GM18508 (cell line): ENCODE results near the gene WNT3A.
A peak's percentile ranks its signal among the peaks of the same experiment; 100 is the strongest.

ENCODE experiments used
- ATAC-seq: cut with Tn5 transposase; IDR thresholded peaks from one replicate; pipeline ENCODE4 v1.9.1; 2021; ENCODE audit warnings: moderate number of reproducible peaks; ENCODE audit not compliant: insufficient read depth, unreplicated experiment

The WNT3A gene

DNA sequence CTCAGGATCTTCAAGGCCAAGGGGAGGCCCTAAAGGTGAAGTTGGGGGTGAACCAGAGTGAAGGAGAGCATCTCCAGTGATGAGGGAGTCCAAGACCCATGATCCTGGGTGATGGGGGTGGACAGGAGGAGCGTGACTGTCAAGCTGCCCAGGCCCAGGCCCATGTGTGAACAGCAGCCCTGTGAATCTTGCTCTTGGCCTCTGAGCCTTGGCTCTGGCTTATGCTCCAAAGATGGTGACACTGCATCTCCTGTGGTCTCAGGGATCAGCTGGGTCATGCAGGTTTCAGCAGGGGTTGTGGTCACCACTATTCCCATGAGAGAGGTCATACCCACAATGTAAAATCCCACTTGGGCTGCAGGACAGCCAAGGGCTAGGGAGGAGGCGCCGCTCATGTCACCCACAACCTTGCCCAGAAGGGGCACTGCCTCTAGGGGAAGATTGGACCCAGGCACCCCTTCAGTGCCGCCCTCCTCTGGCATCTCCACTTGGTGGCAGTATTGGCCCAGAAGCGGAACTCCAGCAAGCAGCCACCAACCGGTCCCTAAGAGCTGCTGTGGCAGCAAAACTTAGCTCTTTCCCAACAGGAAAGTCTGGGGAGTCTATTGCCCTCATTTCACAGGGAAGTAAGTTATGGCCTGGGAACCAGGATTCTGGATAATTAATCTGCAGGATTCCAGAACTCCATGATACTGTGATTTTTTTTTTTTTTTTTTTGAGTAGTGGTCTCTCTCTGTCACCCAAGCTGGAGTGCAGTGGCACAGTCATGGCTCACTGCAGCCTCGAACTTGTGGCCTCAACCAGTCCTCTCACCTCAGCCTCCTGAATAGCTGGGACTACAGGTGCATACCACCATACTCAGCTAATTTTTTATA is 7.5 kb upstream of the WNT3A start:
- ATAC-seq, result peak; percentile 58

DNA sequence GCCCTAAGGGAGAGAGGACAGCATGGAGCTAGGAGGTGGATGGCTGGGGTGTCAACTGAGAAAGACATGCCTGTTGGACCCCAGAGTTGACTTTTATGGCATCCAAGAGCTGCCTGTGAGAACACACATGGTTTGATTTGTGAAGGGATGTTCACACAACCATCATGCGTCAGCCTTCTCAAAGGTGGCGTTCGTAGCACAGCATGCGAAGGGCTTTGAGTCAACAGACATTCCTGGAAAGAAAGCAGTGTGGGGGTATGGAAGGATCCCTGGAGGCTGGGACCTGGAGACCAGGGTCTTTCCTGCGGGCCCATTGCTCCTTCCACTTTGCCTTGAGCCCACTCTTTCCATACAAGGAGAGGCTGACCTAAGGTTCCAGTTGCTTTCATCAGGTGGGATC is 6.4 kb upstream of the WNT3A start:
- no peak for ATAC-seq

DNA sequence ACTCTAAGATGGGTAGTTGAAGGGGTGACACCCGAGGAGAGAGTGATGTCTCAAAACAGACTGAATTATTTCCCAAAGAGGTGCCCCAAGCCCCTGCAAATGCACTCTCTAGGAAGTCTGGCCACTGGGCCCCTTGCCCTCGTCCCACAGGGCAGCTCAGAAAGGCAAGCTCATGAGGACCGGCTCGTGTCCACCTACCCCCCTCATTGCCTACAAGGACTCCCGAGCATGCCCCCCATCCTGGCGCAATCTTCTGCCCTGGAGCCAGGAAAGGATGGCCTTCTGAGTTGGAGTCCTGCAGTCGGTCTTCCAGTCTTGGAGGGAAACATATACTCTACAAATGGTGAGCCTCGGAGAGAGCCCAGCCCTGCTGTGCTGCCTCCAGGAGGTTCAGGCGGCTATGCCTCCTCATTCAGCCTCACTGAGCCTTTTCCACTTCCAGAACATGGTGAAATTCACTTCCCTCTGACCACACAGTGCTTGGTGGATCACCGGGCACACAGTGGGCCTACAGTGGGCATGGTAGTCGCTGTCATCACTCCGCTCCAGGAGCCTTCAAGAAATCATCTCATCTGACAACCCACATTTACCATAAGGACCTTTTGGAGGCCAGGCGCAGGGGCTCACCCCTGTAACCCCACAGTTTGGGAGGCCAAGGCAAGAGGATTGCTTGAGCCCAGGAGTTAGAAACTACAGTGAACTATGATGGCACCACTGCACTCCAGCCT is 5.8 kb upstream of the WNT3A start:
- ATAC-seq, result no peak

DNA sequence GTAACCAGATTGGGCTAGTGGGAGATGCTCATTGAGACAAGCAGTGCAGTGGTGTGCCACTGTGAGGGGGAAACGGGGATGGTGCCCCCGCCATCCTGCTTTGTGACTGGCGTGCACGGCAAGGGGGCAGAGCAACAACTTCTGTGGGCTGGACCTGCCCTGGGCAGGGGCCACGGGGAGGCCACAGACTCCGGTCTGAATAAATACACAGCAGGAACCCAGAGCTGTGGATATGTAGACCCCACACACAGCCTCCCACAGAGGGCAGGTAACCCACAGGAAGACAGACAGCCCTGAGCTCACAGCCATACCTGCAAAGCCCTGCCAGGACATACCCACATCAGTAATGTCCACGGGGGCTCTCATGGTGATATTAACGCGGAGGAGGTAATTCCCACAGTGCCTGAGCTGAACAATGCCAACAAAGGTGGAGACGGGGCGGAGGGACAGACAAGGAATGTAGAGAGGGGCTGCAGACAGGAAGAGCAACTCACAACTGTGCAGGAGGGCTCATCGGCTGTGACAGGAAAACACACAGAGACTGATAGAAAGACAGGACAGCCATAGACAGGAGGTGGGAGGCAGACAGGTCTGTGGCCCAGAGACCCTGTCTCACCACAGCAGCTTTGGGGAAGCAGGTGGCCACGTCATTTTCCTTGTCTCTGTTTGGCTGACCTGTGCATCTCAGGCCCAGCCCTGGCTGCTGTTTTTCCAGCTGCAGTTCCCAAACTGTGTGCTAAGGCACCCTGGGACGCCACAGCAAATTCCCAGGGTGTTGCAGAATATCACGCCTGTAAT is 4.9 kb upstream of the WNT3A start:
- no peak for ATAC-seq

DNA sequence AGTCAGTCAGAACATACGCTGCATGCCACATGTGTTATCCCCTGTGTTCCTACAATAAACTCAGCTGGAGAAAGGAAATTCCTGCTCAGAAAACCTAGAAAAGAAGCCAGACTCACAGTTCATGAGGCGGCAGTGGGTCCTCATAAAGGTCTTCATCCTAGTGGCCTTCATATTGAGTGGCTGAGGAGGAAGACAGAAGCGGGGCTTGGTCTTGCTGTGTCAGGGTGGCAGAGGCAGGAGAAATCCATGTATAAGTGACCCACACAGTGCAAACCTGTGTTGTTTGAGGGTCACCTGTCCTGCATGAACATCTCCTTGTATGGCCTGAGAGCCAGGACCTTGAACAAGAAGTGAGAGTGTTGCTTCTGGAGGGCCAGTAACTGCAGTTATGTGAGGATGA is 4.0 kb upstream of the WNT3A start:
- no peak for ATAC-seq

DNA sequence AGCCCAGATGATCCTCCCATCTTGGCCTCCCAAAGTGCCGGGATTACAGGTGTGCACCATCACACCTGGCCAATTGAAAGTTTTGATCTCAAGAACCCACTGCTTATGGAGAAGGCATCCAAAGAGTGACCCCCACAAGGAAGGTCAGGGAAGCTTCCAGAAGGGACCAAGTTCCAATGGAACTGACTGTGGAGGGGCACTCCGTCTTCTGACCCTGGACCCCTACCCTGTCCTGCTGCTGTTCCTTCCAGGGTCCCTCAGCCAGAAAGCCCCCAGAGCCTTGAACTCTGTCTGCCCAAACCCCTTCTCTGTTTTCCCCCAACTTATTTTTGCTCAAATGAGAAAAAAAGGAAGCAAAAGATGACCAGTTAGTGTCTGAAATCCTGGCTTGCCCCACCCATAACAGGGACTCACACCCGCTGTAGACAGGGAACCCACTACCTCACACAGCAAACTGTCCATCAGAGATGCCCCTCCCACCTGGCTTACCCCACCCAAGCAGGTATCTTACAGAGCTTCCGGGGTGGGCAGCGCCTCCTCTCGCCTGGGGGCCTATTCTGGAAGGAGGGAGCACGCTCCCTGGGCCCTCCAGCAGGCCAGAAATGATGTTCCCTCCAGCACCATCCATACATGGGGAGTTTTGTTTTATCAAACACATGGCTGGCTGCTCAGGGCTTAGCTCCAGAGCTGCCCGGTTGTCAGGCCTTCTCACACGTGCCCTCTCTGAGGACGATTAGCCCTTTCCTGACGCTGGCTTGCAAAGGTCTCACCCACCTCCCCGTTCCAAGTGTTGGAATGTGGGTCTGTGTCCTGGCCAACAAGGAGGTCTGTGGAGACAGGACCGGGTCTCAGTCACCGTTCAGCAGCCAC is 3.1 kb upstream of the WNT3A start:
- no peak for ATAC-seq

DNA sequence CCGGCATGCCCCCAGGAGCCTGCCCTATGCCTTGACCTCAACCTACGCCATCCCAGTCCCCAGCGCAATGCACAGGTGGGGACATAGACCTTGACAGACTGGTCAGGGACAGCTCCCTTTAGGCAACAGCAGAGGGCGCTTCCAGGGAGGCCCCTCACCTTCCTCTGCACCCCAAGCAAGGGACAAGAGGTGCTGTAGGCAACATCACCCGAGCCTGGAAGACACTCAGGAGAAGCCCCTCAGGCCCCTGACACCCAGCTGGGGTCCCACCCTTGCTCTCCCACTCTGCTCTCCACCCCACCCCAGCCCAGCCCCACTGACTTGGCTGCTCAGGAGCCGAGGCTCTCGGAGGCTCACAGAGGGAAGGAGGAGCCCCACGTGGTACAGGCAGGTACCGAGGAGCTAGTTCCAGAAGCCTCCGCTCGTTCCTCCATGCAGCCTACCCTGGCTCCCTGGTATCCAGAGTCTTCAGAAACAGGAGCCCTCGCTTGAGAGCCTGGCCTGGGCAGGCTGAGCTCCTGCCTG is 2.4 kb upstream of the WNT3A start:
- no peak for ATAC-seq

DNA sequence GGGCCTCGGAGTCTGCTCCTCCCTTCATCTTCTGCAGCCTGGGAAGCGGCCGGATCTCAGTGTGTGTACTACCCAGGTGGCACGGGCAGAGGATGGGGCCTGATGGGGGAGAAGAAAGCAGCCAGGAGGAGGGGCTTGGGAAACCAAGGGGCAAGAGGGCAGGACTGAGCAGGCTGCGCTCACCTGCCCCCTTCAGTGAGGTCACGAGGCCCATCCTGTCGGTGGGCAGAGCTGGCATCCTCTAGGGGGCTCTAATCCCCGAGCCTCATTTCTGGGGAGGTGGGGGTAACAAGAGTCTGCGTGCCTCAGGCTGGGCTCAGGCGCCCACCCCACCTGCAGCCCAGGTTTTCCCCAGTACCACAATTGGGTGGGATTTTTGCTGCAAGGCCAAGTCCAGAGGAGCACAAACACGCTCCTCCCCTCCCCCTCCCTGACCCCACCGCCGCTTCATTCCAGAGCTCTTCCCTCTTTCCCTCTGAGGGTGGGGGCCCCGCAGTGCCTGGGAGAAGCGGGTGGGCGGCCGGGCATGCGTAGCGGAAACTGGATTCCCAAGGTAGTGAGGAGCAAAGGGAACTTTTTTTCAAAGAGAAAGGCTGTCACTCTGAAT is 1.8 kb upstream of the WNT3A start:
- no peak for ATAC-seq

DNA sequence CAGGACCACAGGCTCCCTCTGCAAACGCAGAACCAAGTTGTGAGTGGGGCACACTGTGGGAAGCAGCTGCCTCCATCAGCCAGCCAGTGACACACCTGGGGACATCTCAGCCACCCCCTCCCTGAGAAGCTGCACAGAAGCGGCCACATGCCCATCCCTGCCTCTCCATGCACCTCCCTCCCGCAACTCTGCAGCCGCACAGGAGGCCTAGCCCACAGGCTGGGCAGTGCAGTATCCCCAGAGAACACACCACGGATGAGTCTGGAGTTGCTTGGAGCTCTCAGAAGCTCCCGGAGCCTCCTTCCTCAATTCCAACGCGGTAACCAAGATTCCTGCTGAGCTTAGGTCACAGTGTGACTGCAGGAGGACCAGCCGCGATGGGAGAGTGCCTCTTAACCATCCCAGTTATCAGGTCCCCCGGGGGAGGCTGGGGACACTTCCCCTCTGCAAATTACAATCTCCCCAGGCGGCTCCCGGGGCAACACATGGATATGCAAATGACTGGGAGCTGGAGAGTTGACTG is 1.2 kb upstream of the WNT3A start:
- no peak for ATAC-seq

DNA sequence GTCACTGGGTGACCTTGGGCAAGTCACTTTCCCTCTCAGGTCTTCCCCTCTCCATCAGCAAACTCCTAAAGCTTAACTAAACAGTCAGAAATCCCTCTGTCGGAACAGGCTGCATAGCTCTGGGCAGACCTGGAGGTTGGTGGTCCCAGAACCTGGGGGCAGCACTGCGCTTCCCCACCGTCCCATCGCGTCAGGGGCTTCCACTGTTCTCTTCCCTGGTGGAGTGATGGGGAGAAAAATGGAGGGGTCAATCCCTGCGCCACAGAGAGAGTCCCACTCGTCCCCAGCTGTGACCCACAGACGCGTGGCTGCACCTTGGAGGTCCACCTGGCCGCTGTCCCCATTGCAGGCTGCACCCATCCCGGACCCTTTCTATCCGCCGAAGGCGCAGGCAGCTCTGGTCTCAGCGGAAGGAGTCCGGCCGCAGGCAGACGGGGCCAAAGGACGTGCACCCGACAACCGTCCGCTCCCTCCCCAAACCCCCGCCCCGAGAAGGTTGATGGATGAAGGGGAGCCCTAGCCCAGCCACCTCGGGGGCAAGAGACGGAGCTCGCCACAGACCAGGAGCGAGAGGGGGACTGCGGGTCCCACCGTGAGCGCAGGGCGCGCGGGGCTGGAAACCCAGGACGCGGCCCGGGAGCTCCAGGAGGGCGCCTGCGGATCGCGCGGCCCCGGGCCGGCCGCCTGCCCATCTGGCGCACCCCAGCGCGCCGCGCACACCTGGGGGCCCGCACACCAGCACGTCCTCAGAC is 588 bp upstream of the WNT3A start:
- ATAC-seq, result no peak

DNA sequence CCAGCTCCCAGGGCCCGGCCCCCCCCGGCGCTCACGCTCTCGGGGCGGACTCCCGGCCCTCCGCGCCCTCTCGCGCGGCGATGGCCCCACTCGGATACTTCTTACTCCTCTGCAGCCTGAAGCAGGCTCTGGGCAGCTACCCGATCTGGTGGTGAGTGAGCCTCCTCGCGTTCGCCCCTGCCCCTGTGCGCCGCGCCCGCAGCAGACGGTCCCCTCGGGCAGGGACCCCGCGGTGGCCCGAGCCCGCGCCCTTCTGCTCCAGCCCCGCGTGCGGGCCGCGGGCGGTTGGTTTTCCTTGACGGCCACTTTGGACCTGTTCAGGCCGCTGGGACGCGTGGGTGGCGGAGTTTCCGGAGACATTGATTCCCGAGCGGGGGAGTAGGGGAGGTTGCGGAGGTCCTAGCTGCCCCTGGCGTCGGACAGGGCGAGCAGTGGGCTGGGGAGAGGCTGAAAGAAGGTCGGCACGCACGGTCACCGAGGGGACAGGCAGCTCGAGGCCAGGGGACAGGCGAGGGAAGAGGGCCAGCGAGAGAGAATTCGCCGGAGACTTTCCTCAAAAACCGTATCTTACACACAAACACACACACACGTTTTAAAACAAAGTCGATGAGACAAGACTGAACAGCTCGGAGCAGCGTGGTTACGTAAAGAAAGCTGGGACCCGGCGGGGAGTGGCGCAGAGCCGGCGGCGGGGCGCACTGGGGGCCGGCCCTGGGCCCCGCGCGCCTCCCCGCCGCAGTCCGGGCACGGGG is 427 bp downstream of the WNT3A start:
- ATAC-seq, result no peak

DNA sequence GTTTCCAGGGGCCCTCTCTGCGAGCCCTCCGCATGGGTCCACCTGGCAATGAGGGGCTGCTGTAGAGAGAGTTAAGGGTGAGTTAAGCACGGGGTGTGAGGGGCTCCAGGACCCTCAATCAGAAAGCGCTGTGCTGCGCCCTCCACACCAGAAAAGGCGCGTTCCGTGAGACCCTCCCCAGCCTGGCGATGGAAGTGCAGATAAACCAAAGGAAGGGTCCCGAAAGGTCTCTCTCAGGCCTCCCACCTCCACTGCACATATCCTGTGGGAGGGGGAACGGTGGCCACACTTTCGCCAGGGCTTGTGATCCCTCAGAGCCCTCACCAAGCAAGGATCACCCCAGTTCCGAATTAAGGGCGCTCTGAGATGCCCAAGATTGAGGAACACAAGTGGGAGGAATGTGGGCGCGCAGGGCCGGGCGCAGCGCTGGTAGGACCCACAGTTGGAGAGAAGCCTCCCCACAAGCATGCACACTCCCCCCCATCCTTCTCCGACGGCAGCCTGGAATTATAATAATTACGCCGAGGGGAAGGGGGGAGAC is 1.1 kb downstream of the WNT3A start:
- ATAC-seq, result no peak

DNA sequence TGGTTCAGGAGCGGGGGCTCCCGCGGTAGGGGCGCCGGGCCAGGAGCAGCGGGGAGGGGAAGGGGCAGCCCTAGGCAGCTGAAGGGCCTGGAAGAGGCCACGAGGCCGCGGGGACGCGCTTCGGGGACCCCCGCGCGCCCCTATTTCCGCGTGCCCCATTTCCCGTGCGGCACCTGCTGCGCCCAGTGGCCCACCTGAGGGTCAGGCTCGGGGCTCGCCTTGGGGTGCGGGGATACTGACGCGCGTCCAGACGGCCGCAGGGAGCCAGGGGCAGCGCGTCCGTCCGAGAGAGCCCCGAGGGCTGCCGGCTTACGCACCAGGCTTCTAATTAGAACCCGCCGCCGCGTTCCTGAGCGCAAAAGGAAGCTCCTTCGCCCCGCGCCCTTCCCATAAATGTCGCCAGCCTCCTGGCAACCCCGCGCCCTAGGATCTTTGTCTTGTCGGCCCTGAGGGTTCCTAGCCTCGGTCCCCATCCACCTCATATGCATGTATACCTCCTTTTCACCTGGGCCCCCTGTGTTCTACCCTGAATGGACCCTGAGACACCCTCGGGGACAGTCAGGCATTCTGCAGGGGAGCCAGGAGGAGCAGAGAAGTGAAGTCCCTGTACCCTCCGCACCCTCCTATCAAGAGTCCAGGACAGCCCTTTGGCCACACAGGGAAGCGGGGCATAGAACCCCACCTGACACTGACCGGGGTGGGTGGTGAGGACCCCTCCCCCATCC is 1.8 kb downstream of the WNT3A start:
- no peak for ATAC-seq

DNA sequence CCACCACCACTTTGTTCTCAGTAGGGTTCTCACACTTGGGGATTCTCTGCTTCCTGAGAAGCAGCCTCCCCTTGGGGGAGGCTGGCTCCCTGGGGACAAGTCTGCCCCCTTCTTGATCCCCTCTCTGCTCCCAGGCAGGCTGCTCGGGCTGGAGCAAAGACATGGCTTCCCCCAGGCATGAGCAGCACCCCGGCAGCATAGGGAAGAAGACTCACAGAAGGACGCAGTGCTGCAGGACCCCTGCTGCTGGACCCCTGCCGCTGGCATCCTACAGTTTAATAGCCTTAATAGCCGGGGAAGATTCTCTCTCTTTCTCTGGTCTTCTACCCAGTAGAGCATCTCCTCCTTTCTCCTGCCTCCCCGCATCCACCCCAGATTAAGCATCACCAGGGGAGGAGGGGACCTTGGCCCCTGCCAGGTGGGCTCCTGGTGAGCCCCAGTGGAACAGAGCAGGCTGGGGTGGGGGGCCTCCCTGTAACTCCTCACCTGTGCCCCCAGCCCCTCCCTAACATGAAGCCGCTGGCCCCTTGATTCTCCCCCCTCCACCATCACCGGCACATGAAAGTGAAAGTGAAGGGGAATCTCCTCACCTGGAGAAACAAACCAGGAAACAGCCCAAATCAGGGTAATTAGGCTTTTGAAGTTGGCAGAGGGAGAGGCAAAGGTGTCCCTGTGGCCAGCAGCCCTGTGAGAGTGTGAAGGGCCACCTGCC is 2.5 kb downstream of the WNT3A start:
- no peak for ATAC-seq

DNA sequence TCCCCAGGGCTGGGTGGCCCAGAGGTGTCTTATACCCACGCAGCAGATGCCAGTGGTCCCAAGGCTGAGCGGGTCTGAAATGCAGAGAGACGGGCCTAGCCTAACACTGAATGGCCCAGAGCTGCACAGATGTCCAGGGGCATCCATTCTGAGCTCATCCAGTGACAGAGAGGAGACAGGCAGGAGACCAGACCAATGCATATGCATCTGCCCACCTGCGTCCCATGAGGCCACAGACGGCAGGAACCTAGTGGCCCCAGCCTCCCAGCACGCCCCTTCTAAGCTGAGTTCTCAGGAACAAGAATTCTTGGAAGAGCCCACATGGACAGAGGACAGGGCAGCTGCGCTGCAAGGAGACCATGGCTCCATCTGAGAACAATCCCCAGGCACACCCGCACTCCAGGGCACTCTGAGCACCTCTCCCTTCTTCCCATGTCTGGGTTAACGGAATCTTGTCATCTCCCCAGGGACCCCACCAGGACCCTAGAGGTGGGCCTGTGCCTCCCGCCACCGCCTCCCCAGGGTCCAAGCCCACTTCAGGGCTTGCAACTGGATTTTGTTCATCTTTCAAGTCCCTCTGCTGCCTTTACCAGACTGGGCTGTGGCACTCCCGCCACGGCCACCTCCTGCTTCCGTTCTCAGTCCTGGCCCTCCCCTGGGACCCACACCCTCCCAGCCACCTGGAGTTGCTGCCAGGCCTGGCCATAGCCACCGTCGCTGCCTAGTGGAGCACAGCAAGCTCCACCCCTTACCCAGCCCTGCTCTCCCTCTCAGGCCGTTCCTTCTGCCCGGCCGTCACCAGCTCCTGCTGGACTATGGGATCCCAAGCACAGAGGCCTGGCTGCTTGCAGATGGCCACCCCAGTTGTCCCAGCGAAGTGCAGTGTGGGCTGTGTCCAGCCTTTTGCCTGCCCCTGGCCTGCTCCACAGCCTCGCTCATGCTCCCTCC is 3.3 kb downstream of the WNT3A start:
- no peak for ATAC-seq
